COLO668 (cell line): ENCODE results near the gene DDX24.

Experiments used
- DNase-seq: peaks from one replicate; lab custom pipeline; 2025; ENCODE audit not compliant: unreplicated experiment; lab: John Stamatoyannopoulos, UW

Gene DDX24

DNA sequence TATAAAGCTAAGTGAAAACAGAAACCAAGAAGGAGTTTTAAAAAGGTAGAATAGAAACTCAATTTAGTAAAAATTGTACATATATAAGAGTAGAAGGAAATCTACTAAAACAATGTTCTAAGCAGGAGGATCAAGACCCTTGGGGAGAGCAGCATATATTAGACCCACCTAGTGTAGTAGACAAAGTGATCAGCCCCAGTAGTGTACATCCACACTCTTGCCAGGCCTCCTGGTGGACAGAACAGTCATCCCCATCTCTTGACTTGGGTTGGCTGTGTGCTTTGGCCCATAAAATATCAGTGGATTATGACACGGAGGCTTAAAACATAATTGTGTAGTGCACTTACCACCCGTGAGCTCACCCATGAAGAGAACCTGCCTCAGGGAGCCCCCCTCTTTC lies 65.8 kb downstream of the DDX24 start:
- no peak for DNase-seq

DNA sequence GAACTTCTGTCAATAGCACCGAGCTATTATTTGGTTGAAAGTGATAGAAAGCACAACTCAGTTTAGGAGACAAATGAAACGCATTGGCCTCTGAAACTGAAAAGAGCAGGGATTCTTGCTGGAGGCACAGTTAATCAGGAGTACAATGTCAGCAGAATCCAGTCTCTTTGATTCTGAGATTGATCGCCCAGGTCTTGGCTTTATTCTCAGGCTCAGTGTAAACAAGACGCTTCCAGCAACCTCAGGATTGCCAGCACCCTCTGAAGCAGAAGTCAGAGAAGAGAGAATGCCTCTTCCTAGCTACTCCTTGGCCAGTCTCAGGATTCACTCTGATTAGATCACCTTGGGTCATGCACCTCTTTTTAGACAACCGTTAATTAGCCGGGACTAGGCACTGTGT lies 66.6 kb downstream of the DDX24 start:
- DNase-seq = no peak

DNA sequence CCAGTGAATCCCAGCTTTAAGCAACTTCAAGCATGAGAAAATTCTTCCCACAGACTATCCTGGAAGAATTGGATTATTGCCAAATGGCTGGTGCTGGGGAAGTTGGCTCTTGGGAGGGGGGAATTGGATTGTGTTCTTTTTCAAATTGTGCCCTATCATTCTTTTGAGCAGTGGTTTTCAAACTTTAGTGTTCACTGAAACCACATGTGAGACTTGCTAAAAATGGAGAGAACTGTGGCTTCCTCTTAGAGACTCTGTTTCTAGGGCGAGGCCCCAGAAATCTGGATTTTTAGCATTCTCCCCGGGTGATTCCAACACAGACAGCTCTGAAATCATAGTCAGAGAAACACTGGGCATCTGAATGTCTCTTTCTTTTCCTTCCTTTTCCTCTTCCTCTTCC lies 69.2 kb downstream of the DDX24 start:
- DNase-seq = no peak

DNA sequence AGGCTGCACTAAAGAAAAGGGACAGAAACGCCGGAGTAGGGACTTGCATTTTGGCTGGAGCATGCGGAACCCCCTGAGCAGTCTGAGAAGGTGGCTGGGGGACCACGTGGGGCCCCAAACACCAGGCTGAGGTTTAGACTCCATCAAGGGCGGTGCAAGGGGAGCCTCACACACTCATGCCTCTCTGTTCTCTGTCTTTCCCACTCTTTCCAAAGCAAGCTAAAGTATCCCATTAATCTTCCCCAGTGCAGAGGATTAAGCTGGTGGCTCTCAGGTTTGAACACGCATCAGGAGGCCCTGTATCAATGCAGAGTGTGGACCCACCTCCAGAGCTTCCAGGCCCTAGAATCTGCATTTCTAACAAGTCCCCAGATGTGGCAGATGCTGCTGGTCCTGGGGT lies 70.4 kb downstream of the DDX24 start:
- DNase-seq = no peak

DNA sequence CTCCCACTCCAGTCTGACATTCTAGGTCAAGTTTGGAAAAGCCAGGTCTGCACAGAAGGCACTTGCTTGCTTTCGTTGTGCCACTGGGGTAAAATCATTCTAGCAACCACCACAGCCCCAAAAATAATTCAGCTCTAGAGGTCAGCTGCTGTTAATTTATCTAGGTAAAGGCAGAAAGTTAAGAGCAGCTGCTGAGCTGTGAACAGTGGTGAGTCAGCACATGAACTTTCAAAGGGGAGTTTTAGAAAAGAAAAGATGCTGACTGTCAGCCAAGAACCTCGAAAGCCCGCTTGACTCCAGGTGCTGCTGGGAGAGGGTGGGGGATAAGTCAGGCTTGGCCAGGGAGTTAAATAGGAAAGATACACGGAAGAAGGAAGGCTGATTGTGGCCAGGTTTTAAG lies 71.2 kb downstream of the DDX24 start:
- no peak for DNase-seq

DNA sequence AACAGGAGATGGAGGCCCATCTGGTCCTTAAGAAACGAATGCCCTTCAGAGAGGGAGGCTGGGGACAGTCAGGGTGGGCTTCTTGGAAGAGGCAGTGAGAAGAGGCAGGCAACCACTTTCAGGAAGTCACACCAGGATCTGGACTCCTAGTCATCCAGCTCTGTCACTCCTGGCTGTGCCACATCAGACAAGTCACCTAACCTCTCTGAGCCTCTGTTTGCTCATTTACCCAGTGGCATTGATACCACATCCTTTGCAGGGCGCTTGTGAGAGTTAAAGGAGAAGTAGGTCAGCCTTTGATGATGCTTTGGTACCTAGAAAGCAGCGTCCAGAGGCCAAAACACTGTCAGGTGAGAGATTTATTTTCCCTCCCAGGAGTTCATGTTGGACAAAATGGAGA lies 72.8 kb downstream of the DDX24 start:
- DNase-seq = no peak

DNA sequence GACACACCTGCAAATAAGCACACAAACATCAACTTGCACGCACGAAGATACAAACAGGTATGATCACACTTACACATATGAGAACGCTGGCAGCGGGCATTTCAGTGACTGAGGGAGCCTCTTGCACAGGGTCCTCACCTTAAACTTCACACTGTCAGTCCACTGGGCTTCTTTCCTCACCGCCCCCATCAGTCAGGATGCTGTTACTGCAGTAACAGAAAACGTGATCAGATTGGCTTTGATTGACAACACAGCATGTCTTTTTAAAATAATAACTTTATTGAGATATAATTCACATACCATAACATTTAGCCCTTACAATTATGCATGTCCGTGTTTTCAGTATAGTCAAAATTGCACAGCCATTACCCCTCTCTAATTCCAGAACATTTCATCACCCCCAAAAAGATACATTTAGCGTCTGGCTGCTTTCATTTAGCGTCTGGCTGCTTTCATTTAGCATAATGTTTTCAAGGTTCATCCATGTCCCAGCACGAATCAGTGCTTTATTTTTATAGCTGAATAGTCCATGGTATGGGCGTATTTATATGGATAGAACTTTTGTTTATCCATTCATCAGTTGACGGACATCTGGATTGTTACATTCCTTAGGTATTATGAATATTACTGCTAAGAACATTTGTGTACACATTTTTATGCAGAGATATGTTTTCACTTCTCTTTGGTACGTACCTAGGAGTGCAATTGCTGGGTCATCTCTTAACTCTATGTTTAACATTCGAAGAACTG lies 75.5 kb downstream of the DDX24 start:
- no peak for DNase-seq

DNA sequence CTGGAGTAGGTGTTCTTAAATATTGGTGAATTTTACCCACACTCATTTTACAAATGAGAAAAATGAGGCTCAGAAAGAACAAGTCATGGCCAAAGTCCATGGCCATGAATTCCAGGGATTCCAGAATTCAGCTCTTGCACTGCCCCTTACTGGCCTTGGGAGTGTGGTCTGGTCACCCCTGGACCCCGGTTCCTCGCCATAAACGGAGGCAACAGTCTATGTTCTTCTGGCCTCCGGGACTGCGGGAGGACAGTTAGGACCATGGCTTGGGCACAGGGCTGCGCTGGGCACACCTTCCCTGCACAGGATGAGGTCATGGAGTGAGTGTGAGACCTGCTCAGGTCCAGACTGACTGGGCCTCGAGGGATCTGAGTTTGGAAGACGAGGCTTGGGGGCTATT lies 77.0 kb downstream of the DDX24 start:
- DNase-seq = no peak

DNA sequence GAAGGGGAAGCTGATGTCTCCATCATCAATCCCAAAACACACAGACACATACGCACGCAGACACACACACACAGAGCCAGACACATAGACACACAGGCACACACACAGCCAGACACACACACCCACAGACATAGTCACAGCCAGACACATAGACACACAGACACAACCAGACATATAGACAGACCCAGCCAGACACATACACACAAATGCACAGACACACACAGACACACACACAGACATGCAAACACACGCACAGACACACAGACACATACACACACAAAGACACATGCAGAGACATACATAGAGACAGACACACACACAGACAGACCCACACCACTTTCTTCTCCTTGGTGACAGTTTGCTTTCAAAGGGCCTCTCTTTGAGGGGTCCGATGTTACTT lies 77.6 kb downstream of the DDX24 start:
- DNase-seq = no peak

DNA sequence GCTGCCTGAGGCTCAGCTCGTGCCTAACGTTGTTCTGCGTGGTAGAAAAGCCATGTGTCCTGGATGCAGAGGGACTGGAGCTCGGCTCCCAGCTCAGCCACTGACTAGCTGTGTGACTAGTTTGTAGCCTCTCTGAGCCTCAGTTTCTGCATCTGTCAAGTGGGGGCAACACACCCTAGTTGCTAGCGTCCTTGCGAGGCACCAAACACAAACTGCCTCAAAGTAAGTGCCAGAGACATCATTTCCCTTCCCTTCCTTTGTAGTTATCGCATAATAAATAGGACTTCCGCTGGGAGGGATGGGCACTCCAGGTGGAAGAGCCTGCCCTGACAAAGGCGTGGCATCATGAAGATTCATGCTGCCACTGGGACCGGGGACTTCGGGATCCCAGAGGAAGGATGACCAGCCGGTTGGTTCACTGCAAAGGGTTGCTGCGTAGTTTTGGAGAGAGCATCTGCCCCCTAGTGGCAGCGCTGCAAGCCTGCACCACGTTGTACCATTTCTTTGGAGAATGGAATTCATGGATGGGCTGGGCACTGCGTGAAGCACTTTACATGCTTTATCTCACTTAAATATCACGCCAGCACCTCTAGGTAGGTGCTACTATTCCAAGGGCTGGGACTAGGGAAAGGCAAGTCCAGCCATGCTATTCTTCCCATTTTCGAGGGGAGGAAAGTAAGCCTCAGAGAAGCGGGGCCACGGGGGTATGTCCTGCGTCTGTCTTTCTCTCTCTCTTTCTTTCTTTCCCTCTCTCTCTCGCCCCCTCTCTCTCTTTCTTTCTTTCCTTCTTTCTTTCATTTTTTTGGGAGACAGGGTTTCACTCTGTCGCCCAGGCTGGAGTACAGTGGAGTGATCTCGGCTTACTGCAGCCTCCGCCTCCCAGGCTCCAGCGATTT lies 79.3 kb downstream of the DDX24 start:
- peak; percentile 71 for DNase-seq

DNA sequence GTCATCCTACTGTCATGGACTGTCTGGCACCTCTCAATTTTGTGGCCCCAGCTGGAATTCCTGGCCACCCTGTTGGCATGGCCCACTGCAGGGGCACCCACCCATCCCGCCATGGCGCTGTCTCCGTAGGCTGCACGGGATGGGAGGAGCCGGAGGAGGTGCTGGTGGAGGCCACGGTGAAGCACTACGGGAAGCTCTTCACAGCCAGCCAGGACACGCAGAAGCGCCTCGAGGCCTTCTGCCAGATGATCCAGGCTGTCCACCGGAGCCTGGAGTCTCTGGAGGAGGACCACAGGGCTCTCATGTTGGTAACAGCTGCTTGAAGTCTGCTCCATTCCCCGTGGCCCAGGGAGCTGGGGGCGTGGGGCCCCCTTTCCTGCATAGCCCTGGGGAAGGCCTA lies 80.0 kb downstream of the DDX24 start:
- DNase-seq = no peak

DNA sequence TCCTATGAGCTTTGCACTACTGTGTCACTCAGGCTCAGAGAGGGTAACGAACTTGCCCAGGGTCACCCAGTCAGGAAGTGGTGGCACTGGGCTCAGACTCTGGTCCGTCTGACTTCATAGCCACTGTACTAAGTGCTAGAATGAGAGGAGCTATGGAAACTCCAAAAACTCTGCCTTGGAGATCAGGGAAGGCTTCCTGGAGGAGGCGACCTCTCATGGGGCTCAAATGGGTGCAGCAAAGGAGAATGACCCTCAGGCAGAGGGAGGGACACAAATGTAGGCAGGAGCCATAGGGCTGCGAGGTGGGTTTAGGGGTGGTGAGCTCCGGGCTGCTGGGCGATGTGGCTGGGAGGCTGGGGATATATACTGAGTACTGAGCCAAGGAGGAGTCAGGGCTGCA lies 80.7 kb downstream of the DDX24 start:
- no peak for DNase-seq

DNA sequence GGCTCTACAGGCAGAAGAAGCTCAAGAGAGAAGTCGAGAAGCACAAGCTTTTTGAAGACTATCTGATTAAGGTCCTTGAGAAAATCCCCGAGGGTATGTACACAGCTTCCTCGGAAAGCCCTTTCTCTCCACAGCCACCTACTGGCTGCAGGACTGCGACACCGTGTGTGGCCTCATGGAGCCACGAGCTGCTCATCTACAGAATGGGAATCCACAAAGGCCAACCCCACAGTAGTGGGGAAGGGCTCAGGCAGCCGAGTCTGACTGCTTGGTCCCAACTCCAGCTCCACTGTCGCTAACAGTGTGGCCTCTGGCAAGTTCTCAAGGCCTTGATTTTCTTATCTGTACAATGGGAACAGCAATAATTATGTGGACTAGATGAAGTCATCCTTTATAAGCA lies 81.4 kb downstream of the DDX24 start:
- DNase-seq = no peak

DNA sequence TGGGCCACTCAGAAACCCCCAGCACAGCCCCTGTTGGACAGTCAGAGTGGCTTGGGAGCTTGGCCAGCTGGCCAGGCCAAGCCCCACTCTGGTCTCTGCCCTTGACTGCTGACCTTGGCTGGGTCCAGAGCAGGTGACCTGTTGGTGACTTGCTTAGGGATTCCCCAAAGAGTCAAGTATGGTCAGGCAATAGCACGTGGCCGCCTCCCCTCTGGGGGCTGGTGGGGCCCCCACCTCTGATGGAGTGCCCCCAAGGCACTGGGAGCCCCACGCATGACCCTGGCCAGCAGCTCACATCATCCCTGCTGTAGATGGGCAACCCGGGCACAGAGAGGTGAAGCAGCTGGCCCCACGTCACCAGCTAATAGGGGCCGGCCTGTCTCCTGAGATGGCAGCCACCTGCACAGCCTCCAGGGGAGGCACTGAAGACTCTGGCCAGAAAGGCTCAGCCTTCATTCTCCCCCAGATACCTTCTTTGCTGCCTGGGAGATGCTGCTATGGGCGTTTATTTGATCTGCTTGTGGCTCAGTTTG lies 82.1 kb downstream of the DDX24 start:
- DNase-seq = no peak
